DMS79 (cell line): ENCODE data around the gene CLCA1.

Experiments
- DNase-seq: peaks from one replicate; lab custom pipeline; 2025; lab: John Stamatoyannopoulos, UW

Gene CLCA1

DNA sequence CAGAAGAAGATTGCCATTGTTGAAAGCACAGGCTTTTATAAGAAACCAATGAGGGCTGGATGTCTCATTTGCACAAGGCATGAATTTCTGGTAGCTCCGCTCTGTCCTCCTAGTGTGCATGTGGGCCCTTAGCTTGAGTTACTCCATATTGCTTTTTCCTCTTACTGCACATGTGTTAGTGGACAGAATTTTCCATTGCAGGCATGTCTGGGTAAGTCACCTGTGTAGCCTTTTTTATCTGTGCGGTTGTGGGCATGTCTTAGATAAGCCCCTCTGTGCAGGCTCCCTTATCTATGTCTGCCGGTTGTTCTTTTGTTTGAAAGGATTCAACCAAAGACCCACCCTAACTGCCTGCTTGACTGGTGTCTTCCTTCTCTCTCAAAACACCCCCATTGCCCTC lies 7.2 kb upstream of the CLCA1 start:
- no peak for DNase-seq

DNA sequence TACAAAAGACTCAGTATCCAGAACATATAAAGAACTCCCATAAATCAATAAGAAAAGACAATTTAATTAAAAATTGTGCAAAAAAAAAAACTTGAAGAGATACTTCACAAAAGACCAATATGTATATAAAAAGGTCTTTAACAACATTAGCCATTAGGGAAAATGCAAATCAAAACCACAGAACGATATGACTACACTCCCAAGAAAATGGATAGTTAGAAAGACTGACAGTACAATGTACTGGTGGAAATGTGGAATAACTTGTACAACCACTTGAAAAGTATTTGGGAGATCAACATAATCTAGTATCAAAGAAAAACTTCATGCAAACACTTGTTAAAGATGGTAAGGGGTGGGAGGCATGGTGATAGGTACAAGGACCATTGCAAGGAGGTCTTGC lies 3.9 kb upstream of the CLCA1 start:
- DNase-seq: no peak

DNA sequence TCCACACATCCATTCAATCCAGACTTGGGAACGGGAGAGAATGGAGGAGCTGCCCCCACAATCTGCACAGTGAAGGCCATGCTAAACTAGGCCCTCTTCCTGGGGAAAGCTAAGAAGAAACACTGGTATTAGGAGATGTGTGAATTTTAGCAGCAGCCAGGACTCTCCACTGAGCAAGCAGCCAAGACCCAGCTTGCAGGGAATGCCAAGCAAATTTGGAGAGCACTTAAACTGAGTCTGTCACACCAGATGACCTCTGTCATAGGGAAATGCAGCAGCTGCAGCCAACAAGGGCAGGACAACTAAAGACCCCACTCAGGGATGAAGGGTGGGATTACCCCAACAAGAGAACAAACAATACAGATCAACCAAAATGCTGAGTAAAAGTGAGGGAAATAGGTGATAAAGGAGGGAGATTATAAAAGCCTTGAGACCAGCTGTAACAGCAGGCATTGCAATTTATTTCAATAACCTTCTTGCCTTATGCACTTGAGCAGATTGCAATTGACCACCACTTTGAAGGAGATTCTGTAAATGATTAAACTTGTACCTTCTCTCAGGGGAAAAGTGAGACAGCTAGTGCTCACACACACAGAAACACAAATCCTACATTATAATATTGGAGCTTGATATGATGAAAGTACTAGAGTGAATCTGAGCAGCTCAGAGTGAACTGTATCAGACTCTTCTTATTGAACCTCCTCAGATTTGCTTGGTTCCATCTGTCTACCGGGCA lies 2.5 kb upstream of the CLCA1 start:
- DNase-seq: peak; percentile 45

DNA sequence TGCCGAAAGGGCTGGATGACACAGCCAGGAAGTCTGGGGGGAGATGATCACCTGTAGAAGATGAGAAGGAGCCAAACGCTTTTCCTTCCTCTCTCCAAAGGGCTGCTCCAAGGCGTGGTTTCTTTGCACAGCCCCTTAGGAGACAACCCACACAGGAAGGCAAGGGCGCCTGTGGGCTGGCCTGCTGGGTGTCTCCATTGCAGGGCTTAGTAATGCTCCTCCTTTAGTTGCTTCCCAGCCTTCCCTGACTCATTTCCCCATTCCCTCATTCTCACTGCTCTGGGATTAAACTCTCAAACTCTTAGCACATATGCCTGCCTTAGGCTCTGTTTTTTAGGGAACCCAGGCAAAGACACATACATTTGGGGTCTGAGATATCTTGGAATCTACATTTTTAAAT lies 1.7 kb upstream of the CLCA1 start:
- no peak for DNase-seq

DNA sequence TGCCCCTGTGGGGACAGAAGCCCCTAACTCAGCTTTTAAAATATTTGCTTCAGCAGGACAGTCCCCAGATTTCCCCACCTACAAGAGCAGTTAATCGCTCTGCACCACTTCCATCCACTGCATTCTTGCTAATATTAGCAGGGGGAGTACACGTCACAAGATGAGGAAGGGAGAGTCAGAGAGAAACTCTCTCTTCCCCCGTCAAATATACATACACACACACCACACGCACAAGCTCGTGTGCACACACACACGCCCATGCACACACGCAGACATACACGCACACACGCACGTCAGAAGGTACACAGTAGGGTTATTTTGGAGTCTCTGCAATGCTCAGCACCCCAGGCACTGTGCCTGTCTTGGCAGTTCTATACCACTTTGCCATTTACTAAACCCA lies 2.1 kb downstream of the CLCA1 start:
- DNase-seq: no peak

DNA sequence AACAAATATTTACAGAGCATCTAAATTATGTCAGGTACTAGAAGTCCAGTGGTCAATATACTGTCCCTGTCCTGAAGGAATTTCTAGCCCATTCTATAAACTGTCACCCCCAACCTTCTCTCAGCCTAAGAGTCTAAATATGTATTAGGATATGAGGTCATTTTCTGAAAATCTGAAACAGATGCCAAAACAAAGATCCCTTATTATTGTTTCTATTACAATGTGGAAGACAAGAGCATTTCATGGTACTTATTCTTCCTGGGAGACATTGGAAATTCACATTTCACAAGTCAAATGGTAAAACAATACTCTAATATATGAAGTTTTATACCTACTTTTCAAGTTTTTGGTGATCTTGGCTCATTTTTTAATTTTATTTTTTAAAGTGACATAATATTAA lies 2.6 kb downstream of the CLCA1 start:
- no peak for DNase-seq

DNA sequence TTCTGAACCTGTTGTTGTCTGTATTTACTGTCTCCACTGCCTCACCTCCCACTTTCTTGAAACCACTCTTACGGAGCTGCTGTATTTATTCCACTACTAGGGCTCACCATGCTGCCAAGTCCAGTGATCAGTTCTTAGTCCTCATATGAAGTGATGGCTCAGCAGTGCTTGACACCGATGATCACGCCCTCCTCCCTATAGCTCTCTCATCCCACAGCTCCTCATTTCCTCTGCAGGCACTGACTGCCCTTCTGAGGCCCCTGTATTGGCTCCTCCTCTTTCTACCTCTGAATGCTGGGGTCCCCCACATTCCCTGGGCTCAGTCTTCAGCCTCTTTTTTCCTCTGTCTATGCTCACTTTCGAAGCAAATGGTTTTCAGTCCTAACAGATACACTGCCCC lies 3.4 kb downstream of the CLCA1 start:
- no peak for DNase-seq

DNA sequence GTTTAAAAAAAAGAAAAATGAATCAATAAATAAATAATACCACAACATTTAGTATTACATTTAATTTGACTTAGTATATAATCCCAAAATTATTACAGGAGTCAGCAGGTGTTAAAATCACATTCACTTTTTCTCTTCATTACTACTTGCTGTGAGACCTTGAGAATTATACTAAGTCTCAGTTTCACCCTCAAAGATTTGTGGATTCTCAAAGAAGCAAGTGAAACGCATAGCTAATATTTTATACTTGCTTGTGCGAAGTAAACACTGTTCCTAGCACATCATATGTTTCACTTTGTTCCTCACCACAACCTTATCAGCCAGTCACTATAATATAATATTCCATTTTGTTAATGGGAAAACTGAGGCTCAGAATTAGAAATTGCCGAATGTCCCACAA lies 4.0 kb downstream of the CLCA1 start:
- DNase-seq: no peak

DNA sequence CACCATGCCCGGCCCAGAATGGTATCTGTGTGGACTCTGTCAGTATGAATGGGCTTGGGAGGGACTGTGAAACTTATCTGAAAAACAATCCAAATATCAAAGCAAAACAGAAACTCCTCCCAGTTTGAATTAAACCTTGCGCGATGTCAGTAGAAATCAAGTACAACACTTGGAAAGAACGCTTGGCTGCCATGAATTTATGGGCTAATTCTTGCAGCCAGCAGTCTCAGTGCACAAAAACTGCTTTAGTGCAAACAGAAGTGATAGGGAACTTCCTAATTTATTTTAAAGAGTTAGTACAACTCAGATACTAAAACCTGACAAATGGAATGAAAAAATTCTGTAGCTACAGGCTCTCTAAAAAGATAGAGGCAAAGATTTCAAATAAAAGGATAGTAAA lies 8.5 kb downstream of the CLCA1 start:
- no peak for DNase-seq

DNA sequence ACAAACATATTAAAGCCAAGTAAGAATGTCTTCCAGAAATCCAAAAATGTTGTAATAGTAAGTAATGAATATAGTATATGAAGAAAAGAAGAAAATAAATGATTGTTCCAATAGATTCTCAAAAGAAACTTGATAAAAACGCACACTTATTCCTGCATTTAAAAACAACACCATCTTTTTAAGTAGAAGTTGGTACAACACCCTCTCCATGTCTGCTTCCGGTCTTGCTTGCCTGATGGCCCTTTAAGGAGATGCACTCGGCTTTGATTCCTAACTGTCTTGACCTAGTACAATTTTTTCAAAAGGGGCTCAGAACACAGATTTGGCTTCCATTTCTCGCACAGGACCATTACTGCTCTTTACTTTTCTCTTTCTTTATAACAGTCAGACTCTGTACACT lies 9.0 kb downstream of the CLCA1 start:
- DNase-seq: no peak

DNA sequence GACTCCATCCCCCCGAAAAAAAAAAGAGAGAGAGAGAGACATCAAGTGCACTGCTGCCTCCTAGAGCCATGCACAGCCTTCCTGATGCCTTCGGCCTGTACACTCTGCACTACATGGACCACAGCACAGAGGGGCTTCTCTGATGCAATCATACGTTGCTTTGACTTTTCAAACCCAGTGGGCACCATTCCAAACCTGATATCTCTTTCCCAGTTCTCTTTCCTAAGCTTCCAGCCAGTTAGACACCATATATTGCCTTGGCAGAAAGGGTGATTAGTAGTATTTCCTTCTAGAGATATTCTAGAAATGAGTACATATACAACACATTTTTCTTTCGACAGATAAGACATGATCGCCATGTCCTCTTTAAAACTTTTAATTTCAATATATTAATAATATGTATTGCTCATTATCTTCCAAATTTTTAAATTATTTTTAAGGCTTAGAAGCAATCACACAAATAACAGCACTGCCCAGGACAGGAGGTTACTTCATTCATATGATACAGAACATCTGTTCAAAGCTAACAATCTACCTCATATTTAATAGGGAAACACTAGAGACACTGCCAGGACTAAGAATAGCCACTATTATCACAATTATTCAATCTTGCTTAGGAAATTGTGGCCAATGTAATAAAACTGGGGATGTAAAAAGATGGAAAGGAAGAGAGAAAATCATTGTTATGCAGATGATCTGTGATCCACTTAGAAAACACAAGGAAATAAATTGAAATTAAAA lies 9.9 kb downstream of the CLCA1 start:
- no peak for DNase-seq

DNA sequence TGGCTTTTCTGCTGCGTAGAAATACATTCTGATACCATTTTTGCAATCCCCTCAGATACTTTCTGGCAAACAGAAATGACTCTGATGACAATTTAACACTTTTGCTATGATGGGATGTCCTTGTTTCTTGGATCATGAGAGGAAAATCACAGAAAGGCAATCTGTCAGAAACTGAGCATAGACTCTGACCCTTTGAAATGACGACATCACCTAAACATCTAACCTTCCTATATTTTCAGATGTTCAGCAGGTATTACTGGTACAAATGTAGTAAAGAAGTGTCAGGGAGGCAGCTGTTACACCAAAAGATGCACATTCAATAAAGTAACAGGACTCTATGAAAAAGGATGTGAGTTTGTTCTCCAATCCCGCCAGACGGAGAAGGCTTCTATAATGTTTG lies 13.2 kb downstream of the CLCA1 start:
- DNase-seq: no peak

DNA sequence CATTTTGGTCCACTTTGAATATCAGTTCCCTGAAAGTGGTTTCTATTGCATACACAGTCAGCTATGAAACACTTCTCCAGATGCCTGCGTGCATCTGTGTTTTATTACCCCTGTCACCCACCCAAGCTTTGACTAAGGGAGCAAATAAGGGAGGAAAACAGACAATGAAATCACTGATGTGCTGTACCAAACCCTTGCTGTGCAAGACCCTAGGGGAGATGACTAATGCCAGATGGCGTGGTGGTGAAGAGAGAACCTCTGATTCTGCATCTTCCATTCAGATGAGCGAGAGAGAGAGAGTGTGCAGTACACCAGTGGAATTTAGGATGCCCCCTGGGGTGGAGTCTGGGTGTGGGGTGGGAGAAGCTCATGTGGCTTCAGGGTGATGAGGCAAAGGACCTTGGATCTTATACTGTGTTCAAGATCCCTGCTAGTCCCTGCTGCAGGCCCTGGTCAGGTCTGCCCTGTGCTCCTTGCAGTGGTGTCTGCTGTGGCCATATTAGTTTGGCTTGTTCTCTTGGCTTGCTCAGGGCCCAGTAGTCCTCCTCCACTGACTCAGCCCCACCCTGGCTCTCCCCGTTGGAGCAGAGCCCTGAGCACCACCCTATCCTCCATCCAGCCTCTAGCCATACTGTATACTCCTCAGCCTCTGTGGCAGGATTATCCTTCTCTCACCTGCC lies 18.5 kb downstream of the CLCA1 start:
- DNase-seq: no peak

DNA sequence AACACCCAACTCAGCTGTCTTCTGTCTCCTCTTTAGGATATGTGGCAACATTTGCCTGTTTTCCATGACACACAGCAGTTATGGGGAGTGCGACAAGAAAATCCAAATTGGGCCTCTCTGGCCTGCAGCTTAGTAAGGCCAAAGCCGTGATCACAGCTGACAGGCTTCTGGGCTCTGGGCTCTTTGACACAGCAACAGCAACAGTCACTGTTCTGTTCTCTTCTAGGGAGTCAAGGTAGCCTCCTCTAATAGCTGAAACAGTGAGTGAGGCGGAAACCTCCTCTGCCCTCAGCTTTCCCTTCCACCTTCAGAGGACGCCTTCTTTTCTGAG lies 19.0 kb downstream of the CLCA1 start:
- DNase-seq: no peak

DNA sequence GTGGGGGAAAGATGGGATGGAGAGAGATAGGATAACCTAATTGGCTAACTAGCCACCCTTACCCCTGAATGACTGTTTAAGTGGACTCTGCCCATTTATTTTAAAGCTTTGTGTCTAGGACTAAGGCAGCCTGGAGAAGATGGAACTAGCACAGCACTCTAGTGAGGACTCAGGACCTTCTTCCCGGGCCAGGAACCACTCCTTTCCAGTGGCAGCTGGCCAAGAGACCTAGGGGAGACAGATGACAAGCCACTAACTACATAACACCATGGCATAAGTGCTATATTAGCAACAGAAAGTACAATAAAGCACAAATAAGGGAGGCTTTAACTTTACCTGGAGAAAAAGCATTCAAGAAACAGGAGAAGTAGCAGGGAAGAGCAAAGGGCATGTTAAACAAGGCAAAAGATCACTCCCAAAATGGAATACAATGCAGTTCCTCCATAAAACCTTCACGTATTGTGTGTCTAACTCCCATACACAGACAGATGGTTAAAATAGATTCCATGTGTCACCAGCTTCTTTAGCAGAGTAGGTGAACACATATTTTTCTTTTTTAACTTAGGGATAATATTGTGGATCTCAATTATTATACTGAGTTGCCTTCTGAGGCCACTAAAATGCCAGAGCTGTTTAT lies 20.6 kb downstream of the CLCA1 start:
- no peak for DNase-seq

DNA sequence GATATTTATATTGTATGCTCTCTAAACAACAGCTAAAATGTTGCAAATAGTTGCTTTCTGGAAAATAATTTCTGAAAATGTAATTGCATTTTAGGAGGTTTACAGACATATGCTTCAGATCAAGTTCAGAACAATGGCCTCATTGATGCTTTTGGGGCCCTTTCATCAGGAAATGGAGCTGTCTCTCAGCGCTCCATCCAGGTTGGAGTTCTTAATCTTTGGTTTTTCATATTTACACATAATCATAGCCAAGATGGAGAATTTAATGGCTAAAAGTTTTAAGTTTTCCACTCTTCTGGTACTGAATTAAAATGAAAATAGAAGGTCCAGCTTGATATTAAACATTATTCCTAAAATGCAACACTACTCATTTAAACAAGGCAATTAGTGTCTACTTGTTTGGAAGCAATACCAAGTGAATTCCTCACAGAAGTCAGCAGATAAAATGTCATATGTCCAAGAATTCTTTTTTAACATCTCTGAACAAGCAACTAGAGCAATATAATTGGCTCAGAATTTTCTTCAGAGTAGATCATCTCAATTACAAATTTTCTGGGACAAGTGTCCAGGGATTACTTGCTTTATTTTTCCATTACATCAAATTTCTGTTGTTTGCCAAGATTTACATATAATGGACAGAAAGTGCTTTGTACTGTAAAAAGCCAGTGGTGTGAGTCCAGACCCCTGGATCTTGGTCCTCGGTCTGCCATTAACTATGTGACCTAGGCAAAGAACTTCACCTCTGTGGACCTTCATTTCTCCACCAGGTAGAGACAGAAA lies 22.6 kb downstream of the CLCA1 start:
- DNase-seq: no peak

DNA sequence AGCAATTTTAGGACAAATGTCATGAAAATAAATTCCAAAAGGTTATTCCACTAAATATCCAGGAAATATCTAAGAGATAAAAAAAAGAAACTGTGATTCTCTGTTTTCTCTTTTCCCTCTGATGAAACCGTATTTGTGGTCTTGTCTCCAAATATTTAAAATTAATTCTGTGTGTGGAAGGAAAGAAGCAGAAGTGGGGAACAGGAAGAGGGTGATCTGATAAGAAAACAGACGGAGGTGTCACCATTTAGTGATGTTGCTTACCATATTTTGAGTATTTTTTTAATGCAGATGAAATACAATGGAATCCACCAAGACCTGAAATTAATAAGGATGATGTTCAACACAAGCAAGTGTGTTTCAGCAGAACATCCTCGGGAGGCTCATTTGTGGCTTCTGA lies 29.6 kb downstream of the CLCA1 start:
- DNase-seq: no peak

DNA sequence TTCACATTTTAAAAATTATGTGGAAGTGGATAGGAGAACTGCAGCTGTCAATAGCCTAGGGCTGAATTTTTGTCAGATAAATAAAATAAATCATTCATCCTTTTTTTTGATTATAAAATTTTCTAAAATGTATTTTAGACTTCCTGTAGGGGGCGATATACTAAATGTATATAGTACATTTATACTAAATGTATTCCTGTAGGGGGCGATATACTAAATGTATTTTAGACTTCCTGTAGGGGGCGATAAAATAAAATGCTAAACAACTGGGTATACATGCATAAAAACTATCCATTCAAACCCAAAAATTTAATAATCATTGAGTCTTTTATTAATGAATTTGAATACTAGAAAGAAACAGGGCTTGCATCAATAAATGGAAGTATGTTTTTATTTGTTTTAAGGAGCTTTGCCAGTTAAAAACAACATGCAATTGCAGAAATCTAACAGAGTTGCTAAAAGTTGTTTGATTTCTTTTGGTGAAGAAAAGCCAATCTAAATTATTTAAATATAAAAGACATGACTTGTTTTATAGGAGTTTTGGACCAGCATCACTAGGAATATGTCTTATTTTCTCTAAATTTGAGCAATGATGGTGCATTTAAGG lies 31.4 kb downstream of the CLCA1 start:
- DNase-seq: no peak

DNA sequence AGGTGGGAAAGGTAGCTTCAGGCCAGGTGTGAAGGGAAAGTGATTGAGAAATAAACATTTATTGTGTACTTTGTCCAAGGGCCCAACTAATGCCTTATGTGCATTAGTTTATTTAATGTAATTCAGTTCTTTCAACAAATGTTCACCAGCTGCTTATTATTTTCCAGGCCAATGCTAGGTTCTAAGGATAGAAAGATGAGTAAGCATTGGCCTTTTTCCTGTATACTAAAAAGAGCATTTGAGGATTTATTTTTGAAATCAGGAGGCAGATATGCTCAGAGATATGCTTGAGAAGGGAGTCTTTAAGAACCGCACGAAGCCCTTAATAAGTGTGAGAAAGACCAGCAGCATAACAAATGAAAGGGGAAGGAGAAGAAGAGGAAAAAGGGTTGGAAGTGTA lies 32.0 kb downstream of the CLCA1 start:
- DNase-seq: no peak

DNA sequence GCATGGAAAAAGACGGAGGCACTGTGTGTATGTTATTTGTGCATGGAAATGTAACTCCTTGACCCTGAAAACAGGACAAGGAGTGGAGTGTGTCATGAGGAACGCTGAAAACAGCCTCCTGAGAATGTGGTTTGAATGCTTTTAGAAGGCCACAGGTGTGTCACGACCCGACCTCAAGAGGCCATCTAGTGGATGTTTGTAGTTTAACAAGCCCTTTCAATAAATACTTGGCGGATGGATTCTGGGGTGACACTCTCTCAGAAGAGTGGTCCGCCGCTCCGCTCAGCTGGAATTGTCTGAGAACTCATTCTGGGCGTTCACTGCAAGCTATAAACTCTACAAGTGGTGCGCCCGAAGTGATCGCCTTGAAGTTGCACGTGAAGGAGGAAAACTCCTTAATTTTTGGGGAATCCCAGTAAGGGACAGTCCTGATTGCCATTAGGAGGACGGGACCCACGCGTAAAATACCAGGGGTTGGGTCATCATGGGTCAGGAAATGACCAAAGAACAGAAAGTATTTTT lies 33.5 kb downstream of the CLCA1 start:
- peak; percentile 44 for DNase-seq

DNA sequence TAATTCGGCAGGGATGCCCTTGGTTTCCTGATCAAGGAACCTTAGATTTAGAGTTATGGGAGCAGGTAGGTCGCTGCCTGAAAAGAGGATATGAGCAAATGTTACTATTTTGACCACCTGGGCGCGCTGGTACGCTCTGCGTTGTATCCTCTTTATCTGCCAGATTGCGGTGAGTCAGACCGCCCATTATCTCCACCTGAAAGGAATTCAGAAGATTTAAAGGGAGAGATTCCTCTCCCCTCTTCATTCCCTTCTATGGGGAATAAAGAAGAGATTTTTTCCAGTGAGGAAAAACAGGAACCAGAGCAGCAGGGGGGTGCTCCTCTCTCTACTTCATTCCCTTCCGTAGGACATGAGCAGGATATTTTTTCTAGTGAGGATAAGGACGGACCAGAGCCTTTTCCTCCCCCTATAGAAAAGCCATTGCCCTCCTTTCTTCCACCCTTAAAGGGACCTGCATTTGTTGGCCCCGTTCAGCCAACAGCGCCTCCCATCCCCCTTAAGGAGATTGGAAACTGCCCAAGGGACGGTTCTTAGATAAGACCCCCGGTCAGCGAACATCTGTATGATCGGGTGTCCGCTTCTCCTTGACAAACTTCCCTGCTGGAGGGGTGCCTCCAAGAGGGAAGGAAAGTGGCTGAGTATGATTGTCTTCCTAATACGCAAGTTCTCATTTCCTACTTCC lies 34.1 kb downstream of the CLCA1 start:
- DNase-seq: peak; percentile 44
